MM.1S (cell line): ENCODE results near the gene ABCA9.

Source experiments
- DNase-seq: peaks from one replicate; pipeline ENCODE4 v3.0.0-alpha.2; 2015
- H2AFZ ChIP-seq: fragments of 300-600 bp; sonication (generic); 2 replicates; pipeline ENCODE4 v1.6.0; 2016; ENCODE audit warnings: antibody characterized with exemption, low read length
- H3F3A ChIP-seq: fragments of 300-600 bp; sonication (generic); 2 replicates; pipeline ENCODE4 v1.6.1; 2016; ENCODE audit warnings: mild to moderate bottlenecking, antibody characterized with exemption, low read length, moderate library complexity, mixed read lengths; ENCODE audit not compliant: insufficient read depth
- H3K27ac ChIP-seq: fragments of 300-600 bp; sonication (generic); 2 replicates; pipeline ENCODE4 v1.5.1; 2016; ENCODE audit warnings: mild to moderate bottlenecking, low read length
- H3K27me3 ChIP-seq: fragments of 300-600 bp; sonication (generic); replicated peaks from 2 replicates; pipeline ENCODE4 v1.6.0; 2016; ENCODE audit warnings: low read length; ENCODE audit not compliant: insufficient read depth
- H3K36me3 ChIP-seq: fragments of 300-600 bp; sonication (generic); replicated peaks from 2 replicates; pipeline ENCODE4 v1.6.1; 2016; ENCODE audit warnings: mild to moderate bottlenecking, low read length, mixed read lengths; ENCODE audit not compliant: insufficient read depth
- H3K4me1 ChIP-seq: fragments of 300-600 bp; sonication (generic); 2 replicates; pipeline ENCODE4 v1.6.1; 2016; ENCODE audit warnings: low read length, mixed read lengths
- H3K4me2 ChIP-seq: fragments of 300-600 bp; sonication (generic); 2 replicates; pipeline ENCODE4 v1.6.0; 2016; ENCODE audit warnings: low read depth, low read length
- H3K4me3 ChIP-seq: fragments of 300-600 bp; sonication (generic); 2 replicates; pipeline ENCODE4 v1.5.1; 2016; ENCODE audit warnings: low read length, mixed read lengths
- H3K79me2 ChIP-seq: fragments of 300-600 bp; sonication (generic); 2 replicates; pipeline ENCODE4 v1.6.1; 2016; ENCODE audit warnings: mixed run types, low read length, mixed read lengths
- H3K9ac ChIP-seq: fragments of 300-600 bp; sonication (generic); 2 replicates; pipeline ENCODE4 v1.6.1; 2016; ENCODE audit warnings: low read length, mixed read lengths
- H3K9me2 ChIP-seq: fragments of 300-600 bp; sonication (generic); replicated peaks from 2 replicates; pipeline ENCODE4 v1.6.1; 2016; ENCODE audit warnings: mild to moderate bottlenecking, low read length, mixed read lengths; ENCODE audit not compliant: insufficient read depth
- H3K9me3 ChIP-seq: fragments of 300-600 bp; sonication (generic); replicated peaks from 2 replicates; pipeline ENCODE4 v1.6.1; 2016; ENCODE audit warnings: mild to moderate bottlenecking, low read length, mixed read lengths; ENCODE audit not compliant: insufficient read depth
- H4K20me1 ChIP-seq: fragments of 300-600 bp; sonication (generic); 2 replicates; pipeline ENCODE4 v1.6.1; 2016; ENCODE audit warnings: mild to moderate bottlenecking, low read length, moderate library complexity, mixed read lengths; ENCODE audit not compliant: insufficient read depth
- EZH2 ChIP-seq: fragments of 300-600 bp; sonication (generic); optimal IDR thresholded peaks from 2 replicates; pipeline ENCODE3; 2017; ENCODE audit warnings: low read depth, mild to moderate bottlenecking, antibody characterized with exemption, low read length, mixed read lengths
- EZH2phosphoT487 ChIP-seq: fragments of 300-600 bp; sonication (generic); IDR thresholded peaks from 2 replicates; pipeline ENCODE4 v1.6.1; 2018; ENCODE audit warnings: antibody characterized with exemption, low read length
- TF ChIP-seq, protein P1 (sequence below): fragments of 300-600 bp; sonication (generic); IDR thresholded peaks from 2 replicates; pipeline ENCODE4 v1.5.1; 2016; ENCODE audit warnings: antibody characterized with exemption, low read length, mixed read lengths

Gene ABCA9

GRCh38 chr17:68924793-68925720 lies 135.7 kb downstream of the ABCA9 start:
- Histone ChIP-seq H3K27ac (no peak overlapping the region), H3K4me1 (no peaks in the 10 kb centered on the region), H3K4me3 (no peak overlapping the region), H3K36me3 (no peaks in the 10 kb centered on the region), H3K9me2 (no peaks in the 10 kb centered on the region), H3K9me3 (no peaks in the 10 kb centered on the region), H4K20me1 (no peaks in the 10 kb centered on the region), H3K27me3 (no peaks in the 10 kb centered on the region), H3K9ac (no peak overlapping the region), H2AFZ (no peak overlapping the region), H3K79me2 (no peaks in the 10 kb centered on the region), H3F3A (no peaks in the 10 kb centered on the region), H3K4me2 (no peak overlapping the region)
- TF ChIP-seq EZH2phosphoT487 (no peak), EZH2 (no peak)
- TF ChIP-seq, protein P1, sequence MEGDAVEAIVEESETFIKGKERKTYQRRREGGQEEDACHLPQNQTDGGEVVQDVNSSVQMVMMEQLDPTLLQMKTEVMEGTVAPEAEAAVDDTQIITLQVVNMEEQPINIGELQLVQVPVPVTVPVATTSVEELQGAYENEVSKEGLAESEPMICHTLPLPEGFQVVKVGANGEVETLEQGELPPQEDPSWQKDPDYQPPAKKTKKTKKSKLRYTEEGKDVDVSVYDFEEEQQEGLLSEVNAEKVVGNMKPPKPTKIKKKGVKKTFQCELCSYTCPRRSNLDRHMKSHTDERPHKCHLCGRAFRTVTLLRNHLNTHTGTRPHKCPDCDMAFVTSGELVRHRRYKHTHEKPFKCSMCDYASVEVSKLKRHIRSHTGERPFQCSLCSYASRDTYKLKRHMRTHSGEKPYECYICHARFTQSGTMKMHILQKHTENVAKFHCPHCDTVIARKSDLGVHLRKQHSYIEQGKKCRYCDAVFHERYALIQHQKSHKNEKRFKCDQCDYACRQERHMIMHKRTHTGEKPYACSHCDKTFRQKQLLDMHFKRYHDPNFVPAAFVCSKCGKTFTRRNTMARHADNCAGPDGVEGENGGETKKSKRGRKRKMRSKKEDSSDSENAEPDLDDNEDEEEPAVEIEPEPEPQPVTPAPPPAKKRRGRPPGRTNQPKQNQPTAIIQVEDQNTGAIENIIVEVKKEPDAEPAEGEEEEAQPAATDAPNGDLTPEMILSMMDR, result no peak
- DNase-seq, result no peak
